DOHH2 (cell line): ENCODE results near the gene FBXO27.

ENCODE experiments used
- H3F3A ChIP-seq: fragments of 200-600 bp; sonication (generic), shearing (Covaris generic); 2 replicates; pipeline ENCODE4 v1.6.0; 2016; ENCODE audit warnings: antibody characterized with exemption, mild to moderate bottlenecking; ENCODE audit not compliant: control insufficient read depth, insufficient read depth
- H3K27ac ChIP-seq: fragments of 200-600 bp; sonication (generic); 2 replicates; pipeline ENCODE4 v1.5.1; 2014; ENCODE audit warnings: low read depth, mild to moderate bottlenecking, low read length, moderate library complexity
- H3K27me3 ChIP-seq: fragments of 200-600 bp; sonication (generic); 2 replicates; pipeline ENCODE4 v1.6.1; 2014; ENCODE audit warnings: mild to moderate bottlenecking, low read length, mixed read lengths; ENCODE audit not compliant: control insufficient read depth
- H3K36me3 ChIP-seq: fragments of 200-600 bp; sonication (generic); 2 replicates; pipeline ENCODE4 v1.6.1; 2014; ENCODE audit warnings: mild to moderate bottlenecking, low read length, moderate library complexity, mixed read lengths; ENCODE audit not compliant: control insufficient read depth
- H3K4me1 ChIP-seq: fragments of 200-600 bp; sonication (generic); 2 replicates; pipeline ENCODE4 v1.6.1; 2014; ENCODE audit warnings: mild to moderate bottlenecking, low read length, mixed read lengths; ENCODE audit not compliant: control insufficient read depth
- H3K4me2 ChIP-seq: fragments of 200-600 bp; sonication (generic); 2 replicates; pipeline ENCODE4 v1.6.0; 2014; ENCODE audit warnings: mild to moderate bottlenecking, low read length, moderate library complexity
- H3K4me3 ChIP-seq: fragments of 200-600 bp; sonication (generic); 2 replicates; pipeline ENCODE4 v1.5.1; 2014; ENCODE audit warnings: mild to moderate bottlenecking, low read length, mixed read lengths
- H3K79me2 ChIP-seq: fragments of 200-600 bp; sonication (generic); 2 replicates; pipeline ENCODE4 v1.6.1; 2014; ENCODE audit warnings: mild to moderate bottlenecking, low read length, mixed read lengths; ENCODE audit not compliant: control insufficient read depth
- H3K9me2 ChIP-seq: fragments of 200-600 bp; sonication (generic); replicated peaks from 2 replicates; pipeline ENCODE4 v1.6.1; 2014; ENCODE audit warnings: mild to moderate bottlenecking, low read length, mixed read lengths; ENCODE audit not compliant: control insufficient read depth
- H3K9me3 ChIP-seq: fragments of 200-600 bp; sonication (generic); 2 replicates; pipeline ENCODE4 v1.6.1; 2014; ENCODE audit warnings: antibody characterized with exemption, low read length, mixed read lengths; ENCODE audit not compliant: control insufficient read depth, insufficient read depth
- H4K20me1 ChIP-seq: fragments of 200-600 bp; sonication (generic); 2 replicates; pipeline ENCODE4 v1.6.0; 2014; ENCODE audit warnings: low read depth, mild to moderate bottlenecking, antibody characterized with exemption, low read length, moderate library complexity; ENCODE audit not compliant: control insufficient read depth, insufficient read depth
- EZH2phosphoT487 ChIP-seq: fragments of 200-600 bp; sonication (generic); IDR thresholded peaks from 2 replicates; pipeline ENCODE4 v1.6.1; 2017; ENCODE audit warnings: borderline replicate concordance, mild to moderate bottlenecking, antibody characterized with exemption, low read length, moderate library complexity, mixed read lengths
- TF ChIP-seq, protein P1 (sequence below): fragments of 200-600 bp; sonication (generic); IDR thresholded peaks from one replicate; pipeline ENCODE4 v1.5.1; 2014; ENCODE audit warnings: antibody characterized with exemption, mild to moderate bottlenecking, low read depth, low read length; ENCODE audit not compliant: poor library complexity, severe bottlenecking

Gene FBXO27

GRCh38 chr19:39009001-39009400 is 23.3 kb downstream of the FBXO27 start:
- Histone ChIP-seq H3K9me3 (no peaks in the 10 kb centered on the region), H3K4me1 (no peaks in the 10 kb centered on the region), H3K4me2 (no peak overlapping the region), H3F3A (no peaks in the 10 kb centered on the region), H3K27ac (no peak overlapping the region), H3K9me2 (no peaks in the 10 kb centered on the region), H3K27me3 (peaks cover 5% of the 10 kb centered on the region; the same call in 1 of the 2 replicates), H3K4me3 (no peak overlapping the region), H3K79me2 (no peaks in the 10 kb centered on the region), H4K20me1 (no peaks in the 10 kb centered on the region), H3K36me3 (no peaks in the 10 kb centered on the region)
- TF ChIP-seq, protein P1, sequence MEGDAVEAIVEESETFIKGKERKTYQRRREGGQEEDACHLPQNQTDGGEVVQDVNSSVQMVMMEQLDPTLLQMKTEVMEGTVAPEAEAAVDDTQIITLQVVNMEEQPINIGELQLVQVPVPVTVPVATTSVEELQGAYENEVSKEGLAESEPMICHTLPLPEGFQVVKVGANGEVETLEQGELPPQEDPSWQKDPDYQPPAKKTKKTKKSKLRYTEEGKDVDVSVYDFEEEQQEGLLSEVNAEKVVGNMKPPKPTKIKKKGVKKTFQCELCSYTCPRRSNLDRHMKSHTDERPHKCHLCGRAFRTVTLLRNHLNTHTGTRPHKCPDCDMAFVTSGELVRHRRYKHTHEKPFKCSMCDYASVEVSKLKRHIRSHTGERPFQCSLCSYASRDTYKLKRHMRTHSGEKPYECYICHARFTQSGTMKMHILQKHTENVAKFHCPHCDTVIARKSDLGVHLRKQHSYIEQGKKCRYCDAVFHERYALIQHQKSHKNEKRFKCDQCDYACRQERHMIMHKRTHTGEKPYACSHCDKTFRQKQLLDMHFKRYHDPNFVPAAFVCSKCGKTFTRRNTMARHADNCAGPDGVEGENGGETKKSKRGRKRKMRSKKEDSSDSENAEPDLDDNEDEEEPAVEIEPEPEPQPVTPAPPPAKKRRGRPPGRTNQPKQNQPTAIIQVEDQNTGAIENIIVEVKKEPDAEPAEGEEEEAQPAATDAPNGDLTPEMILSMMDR = no peak
- no peak for TF ChIP-seq EZH2phosphoT487

GRCh38 chr19:39008137-39008536 is 24.2 kb downstream of the FBXO27 start:
- Histone ChIP-seq H3K79me2 (no peaks in the 10 kb centered on the region), H3F3A (no peaks in the 10 kb centered on the region), H3K36me3 (no peaks in the 10 kb centered on the region), H3K4me1 (no peaks in the 10 kb centered on the region), H3K9me3 (no peaks in the 10 kb centered on the region), H3K4me2 (no peak overlapping the region), H4K20me1 (no peaks in the 10 kb centered on the region), H3K9me2 (no peaks in the 10 kb centered on the region), H3K4me3 (no peak overlapping the region), H3K27me3 (peaks cover 5% of the 10 kb centered on the region; the same call in 1 of the 2 replicates), H3K27ac (no peak overlapping the region)
- no peak for TF ChIP-seq EZH2phosphoT487
- TF ChIP-seq, protein P1 = no peak

GRCh38 chr19:39007096-39007495 is 25.3 kb downstream of the FBXO27 start:
- Histone ChIP-seq H3K9me2 (no peaks in the 10 kb centered on the region), H3K27ac (no peak overlapping the region), H3F3A (no peaks in the 10 kb centered on the region), H3K4me3 (no peak overlapping the region), H3K4me1 (no peaks in the 10 kb centered on the region), H3K4me2 (no peak overlapping the region), H3K27me3 (peaks cover 5% of the 10 kb centered on the region; the same call in 1 of the 2 replicates), H3K36me3 (no peaks in the 10 kb centered on the region), H4K20me1 (no peaks in the 10 kb centered on the region), H3K9me3 (no peaks in the 10 kb centered on the region), H3K79me2 (no peaks in the 10 kb centered on the region)
- no peak for TF ChIP-seq EZH2phosphoT487
- TF ChIP-seq, protein P1 = no peak

- TF ChIP-seq, protein P1 = no peak
- no peak for TF ChIP-seq EZH2phosphoT487
- Histone ChIP-seq H3K79me2 (no peaks in the 10 kb centered on the region), H3K27ac (no peak overlapping the region), H3K4me3 (no peak overlapping the region), H3K9me2 (no peaks in the 10 kb centered on the region), H3K27me3 (peaks cover 5% of the 10 kb centered on the region; the same call in 1 of the 2 replicates), H3K4me1 (no peaks in the 10 kb centered on the region), H4K20me1 (no peaks in the 10 kb centered on the region), H3F3A (no peaks in the 10 kb centered on the region), H3K9me3 (no peaks in the 10 kb centered on the region), H3K4me2 (no peak overlapping the region), H3K36me3 (no peaks in the 10 kb centered on the region)
Observed at GRCh38 chr19:39004403-39004802, 27.9 kb downstream of the FBXO27 start.
